ENCODE results near the gene TFF1.

DNA sequence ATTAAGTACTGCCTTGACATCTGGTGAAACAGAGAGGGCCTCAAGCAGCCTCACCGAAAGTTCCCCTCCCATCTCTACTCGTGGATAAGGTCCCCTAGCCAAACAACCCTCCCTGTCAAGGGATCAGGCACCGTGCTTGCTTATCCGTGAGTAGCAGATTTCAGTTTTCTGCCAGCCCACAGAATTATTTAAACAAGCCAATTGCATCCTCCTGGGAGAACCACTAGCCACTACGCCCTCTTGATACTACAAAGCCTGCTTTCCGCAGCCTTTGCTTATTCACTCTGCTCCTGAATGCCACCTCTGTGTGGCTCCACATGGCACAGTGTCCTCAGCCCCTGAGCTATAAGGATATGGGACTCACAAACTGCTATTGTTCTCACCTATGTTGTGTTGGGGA is 9.7 kb downstream of the TFF1 start:
- TF ChIP-seq, protein P1, sequence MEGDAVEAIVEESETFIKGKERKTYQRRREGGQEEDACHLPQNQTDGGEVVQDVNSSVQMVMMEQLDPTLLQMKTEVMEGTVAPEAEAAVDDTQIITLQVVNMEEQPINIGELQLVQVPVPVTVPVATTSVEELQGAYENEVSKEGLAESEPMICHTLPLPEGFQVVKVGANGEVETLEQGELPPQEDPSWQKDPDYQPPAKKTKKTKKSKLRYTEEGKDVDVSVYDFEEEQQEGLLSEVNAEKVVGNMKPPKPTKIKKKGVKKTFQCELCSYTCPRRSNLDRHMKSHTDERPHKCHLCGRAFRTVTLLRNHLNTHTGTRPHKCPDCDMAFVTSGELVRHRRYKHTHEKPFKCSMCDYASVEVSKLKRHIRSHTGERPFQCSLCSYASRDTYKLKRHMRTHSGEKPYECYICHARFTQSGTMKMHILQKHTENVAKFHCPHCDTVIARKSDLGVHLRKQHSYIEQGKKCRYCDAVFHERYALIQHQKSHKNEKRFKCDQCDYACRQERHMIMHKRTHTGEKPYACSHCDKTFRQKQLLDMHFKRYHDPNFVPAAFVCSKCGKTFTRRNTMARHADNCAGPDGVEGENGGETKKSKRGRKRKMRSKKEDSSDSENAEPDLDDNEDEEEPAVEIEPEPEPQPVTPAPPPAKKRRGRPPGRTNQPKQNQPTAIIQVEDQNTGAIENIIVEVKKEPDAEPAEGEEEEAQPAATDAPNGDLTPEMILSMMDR (IDR thresholded peaks at IDR 0.05): no peak
- no peak for TF ChIP-seq POLR2A (IDR thresholded peaks at IDR 0.05)
- no peak for TF ChIP-seq EP300 (IDR thresholded peaks at IDR 0.05; ENCODE audit: low read depth)
- TF ChIP-seq POLR2AphosphoS5 (IDR thresholded peaks at IDR 0.05): no peak

Measured in transverse colon (tissue), 4 donors.